HepG2 (cell line): Measurements from ENCODE around the gene MIA3. TPM values are rescaled to one million over a fixed set of nuclear protein-coding genes. Genes with fewer than 3 reads are reported as not detected.

Source experiments
- ADNP ChIP-seq: sonication (generic); formaldehyde crosslinking; IDR thresholded peaks from 2 replicates; pipeline ENCODE4 v1.4.0; 2020; ENCODE audit warnings: missing genetic modification reagents
- CBX1 ChIP-seq: IDR thresholded peaks from one replicate; pipeline ENCODE4 v1.6.1; 2016; ENCODE audit warnings: antibody characterized with exemption, low read depth
- CEBPB ChIP-seq: IDR thresholded peaks from 2 replicates; pipeline ENCODE4 v1.6.1; 2011; ENCODE audit warnings: low read depth, low read length, improper control_type of control experiment, borderline replicate concordance
- CENPT ChIP-seq: sonication (generic); formaldehyde crosslinking; IDR thresholded peaks from 2 replicates; pipeline ENCODE4 v1.8.0; 2022; ENCODE audit warnings: low read depth, mild to moderate bottlenecking, moderate library complexity, missing genetic modification reagents
- ESRRA ChIP-seq: sonication (generic); formaldehyde crosslinking; IDR thresholded peaks from 2 replicates; pipeline ENCODE4 v1.5.1; 2020; ENCODE audit warnings: mild to moderate bottlenecking, low read depth, missing genetic modification reagents
- HHEX ChIP-seq: IDR thresholded peaks from 2 replicates; pipeline ENCODE4 v1.6.1; 2016; ENCODE audit warnings: control low read depth
- MATR3 ChIP-seq: sonication (generic); formaldehyde crosslinking; IDR thresholded peaks from 2 replicates; pipeline ENCODE4 v1.4.0; 2020; ENCODE audit warnings: missing genetic modification reagents
- MTA1 ChIP-seq: sonication (generic); formaldehyde crosslinking; IDR thresholded peaks from 2 replicates; pipeline ENCODE4 v1.4.0; 2020; ENCODE audit warnings: missing genetic modification reagents, mild to moderate bottlenecking, borderline replicate concordance
- TP53 ChIP-seq: sonication (generic); formaldehyde crosslinking; conservative IDR thresholded peaks from 2 replicates; pipeline ENCODE4 v1.4.0; 2020; ENCODE audit warnings: missing genetic modification reagents
- ZBTB44 ChIP-seq: sonication (generic); formaldehyde crosslinking; IDR thresholded peaks from 2 replicates; pipeline ENCODE4 v1.4.0; 2020; ENCODE audit warnings: missing genetic modification reagents
- ZKSCAN8 ChIP-seq: IDR thresholded peaks from 2 replicates; pipeline ENCODE4 v1.6.1; 2016; ENCODE audit warnings: borderline replicate concordance, missing genetic modification reagents, missing compliant biosample characterization
- ZNF230 ChIP-seq: sonication (generic); formaldehyde crosslinking; IDR thresholded peaks from 2 replicates; pipeline ENCODE4 v1.4.0; 2020; ENCODE audit warnings: mild to moderate bottlenecking, missing genetic modification reagents
- ZNF432 ChIP-seq: sonication (generic); formaldehyde crosslinking; IDR thresholded peaks from 2 replicates; pipeline ENCODE4 v1.5.0; 2020; ENCODE audit warnings: missing genetic modification reagents, mild to moderate bottlenecking, borderline replicate concordance
- ZNF484 ChIP-seq: sonication (generic); formaldehyde crosslinking; IDR thresholded peaks from 2 replicates; pipeline ENCODE4 v1.5.1; 2020; ENCODE audit warnings: mild to moderate bottlenecking, low read depth, missing genetic modification reagents, borderline replicate concordance
- ZNF503 ChIP-seq: sonication (generic); formaldehyde crosslinking; IDR thresholded peaks from 2 replicates; pipeline ENCODE4 v1.4.0; 2020; ENCODE audit warnings: missing genetic modification reagents
- ZNF615 ChIP-seq: sonication (generic); formaldehyde crosslinking; IDR thresholded peaks from 2 replicates; pipeline ENCODE4 v1.5.0; 2020; ENCODE audit warnings: mild to moderate bottlenecking, missing genetic modification reagents, borderline replicate concordance
- ZNF740 ChIP-seq: sonication (generic); formaldehyde crosslinking; IDR thresholded peaks from 2 replicates; pipeline ENCODE4 v1.4.0; 2020; ENCODE audit warnings: missing genetic modification reagents
- ZNF878 ChIP-seq: sonication (generic); formaldehyde crosslinking; IDR thresholded peaks from 2 replicates; pipeline ENCODE4 v1.8.1; 2023; ENCODE audit warnings: mild to moderate bottlenecking, missing genetic modification reagents, moderate library complexity
- ZXDC ChIP-seq: sonication (generic); formaldehyde crosslinking; IDR thresholded peaks from 2 replicates; pipeline ENCODE4 v1.5.0; 2020; ENCODE audit warnings: mild to moderate bottlenecking, missing genetic modification reagents
- polyA plus RNA-seq, 8 experiments: library from polyadenylated mRNA; depleted of rRNA in 3 of 8; stranded (reverse) in 7 of 8; unstranded in 1 of 8; fragments of >200 nt; fragmentation: Illumina TruSeq in 4 of 8; extraction: Trizol in 4 of 8; gene quantifications; 2 replicates each; pipeline versions ENCODE4 v1.2.1 to v1.2.3, GENCODE V29; 2011 to 2016; ENCODE audit warnings: low read depth in 4 of 8, missing spikeins in 1 of 8, mixed read lengths in 1 of 8; ENCODE audit not compliant: insufficient read depth in 1 of 8
- total RNA-seq, 5 experiments: library from RNA; depleted of rRNA; stranded (reverse); fragments of >200 nt; fragmentation: Illumina TruSeq; extraction: Trizol; gene quantifications; 2 replicates each; pipeline ENCODE4 v1.2.3, GENCODE V29; 2016; ENCODE audit warnings: low read depth in 1 of 5
- TF ChIP-seq, protein P1 (sequence below): sonication (generic); formaldehyde crosslinking; IDR thresholded peaks from 2 replicates; pipeline ENCODE4 v1.5.1; 2020; ENCODE audit warnings: missing genetic modification reagents, mild to moderate bottlenecking, borderline replicate concordance
- TF ChIP-seq, protein P2 (sequence below): sonication (generic); formaldehyde crosslinking; IDR thresholded peaks from 2 replicates; pipeline ENCODE4 v1.8.1; 2023; ENCODE audit warnings: missing genetic modification reagents, mild to moderate bottlenecking, borderline replicate concordance

MIA3 gene
- total and polyA plus RNA-seq, 2 of the 13 experiments (the other 11 are each of a cell fraction or from before 2014, with no cell fraction given): 45.6 to 48.7 TPM

DNA sequence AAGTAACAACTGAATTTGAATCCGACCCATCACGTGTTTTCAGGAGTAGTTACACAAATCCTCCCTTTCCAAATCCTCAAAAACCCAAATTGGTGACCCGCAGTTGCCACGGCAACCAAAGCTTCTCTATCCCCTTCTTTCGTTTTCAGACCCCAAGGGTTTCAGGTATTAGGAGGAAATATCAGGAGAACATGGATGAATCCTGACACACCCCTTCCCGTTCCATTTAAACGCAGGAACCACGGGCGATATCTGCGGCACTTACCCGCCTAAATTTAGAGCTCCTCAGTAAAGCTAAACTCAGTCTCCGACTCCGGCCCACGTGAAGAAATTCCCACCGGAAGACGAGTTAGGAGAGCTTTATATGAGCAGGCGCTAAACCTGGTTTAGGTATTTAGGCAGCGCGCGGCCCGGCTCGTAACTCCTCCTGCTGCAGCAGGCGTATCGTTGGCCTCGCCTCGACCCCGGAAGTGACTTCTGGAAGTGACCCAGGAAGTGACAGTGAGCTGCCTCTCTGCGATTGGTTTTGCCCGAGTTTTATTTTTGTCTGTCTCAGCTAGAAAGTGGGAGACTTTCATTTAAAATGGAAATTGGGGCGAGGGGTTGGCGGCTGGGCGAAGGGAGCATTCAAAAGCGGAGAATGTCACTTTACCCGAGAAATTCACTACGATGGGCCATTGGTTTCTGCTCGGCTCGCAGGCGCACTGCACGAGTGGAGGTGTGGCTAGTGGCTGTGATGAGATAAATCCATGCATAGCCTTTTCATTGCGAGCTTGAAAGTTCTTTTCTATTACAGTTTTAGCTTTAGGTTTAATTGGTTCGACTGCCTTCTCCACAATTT, 28.2 kb upstream of the MIA3 start, which contains the start of gene TAF1A (continued):
- TF ChIP-seq ZXDC (CRISPR knock-in tag) (no peak), ADNP (CRISPR knock-in tag) (no peak), ZNF615 (CRISPR knock-in tag) (no peak), MTA1 (CRISPR knock-in tag) (no peak), CBX1 (no peak), ZNF484 (CRISPR knock-in tag) (no peak), ZNF432 (CRISPR knock-in tag) (no peak), ZNF503 (CRISPR knock-in tag) (peak; percentile 21; the same call in 1 of the 2 replicates), ESRRA (CRISPR knock-in tag) (no peak), ZNF740 (CRISPR knock-in tag) (no peak), TP53 (CRISPR knock-in tag) (no peak), ZKSCAN8 (CRISPR knock-in tag) (0 out of 2 replicates have a peak, but pooled peaks have one; percentile 43), ZNF878 (CRISPR knock-in tag) (no peak), ZNF230 (no peak), CENPT (CRISPR knock-in tag) (no peak), HHEX (CRISPR knock-in tag) (no peak), MATR3 (CRISPR knock-in tag) (no peak), ZBTB44 (0 out of 2 replicates have a peak, but pooled peaks have one; percentile 12), CEBPB (no peak)
- TF ChIP-seq, protein P1, sequence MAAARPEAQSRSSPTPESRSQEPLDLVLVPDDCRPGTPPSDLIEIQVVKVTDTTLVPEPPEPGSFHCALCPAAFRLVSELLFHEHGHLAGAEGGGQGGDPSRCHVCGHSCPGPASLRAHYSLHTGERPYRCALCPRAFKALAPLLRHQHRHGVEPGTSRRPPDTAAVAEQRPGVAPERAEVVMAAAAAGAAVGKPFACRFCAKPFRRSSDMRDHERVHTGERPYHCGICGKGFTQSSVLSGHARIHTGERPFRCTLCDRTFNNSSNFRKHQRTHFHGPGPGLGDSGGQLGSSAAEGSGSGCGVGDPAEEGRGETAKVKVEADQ: no peak
- TF ChIP-seq, protein P2, sequence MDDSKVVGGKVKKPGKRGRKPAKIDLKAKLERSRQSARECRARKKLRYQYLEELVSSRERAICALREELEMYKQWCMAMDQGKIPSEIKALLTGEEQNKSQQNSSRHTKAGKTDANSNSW (CRISPR knock-in tag): no peak
